T-cell (primary cell): ENCODE measurements around the gene NYNRIN. TPM values are rescaled to one million over a fixed set of nuclear protein-coding genes. Genes with fewer than 3 reads are reported as not detected.

ENCODE experiments used
- ATAC-seq, 4 experiments: fragments of 200-7000 bp in 3 of 4; fragments of 150-1000 bp in 1 of 4; cut with Tn5 transposase; replicated peaks in 1 of 4; 1 replicate in 3 of 4; 2 replicates in 1 of 4; pipeline ENCODE4 v1.10.0; 2021; ENCODE audit warnings: moderate library complexity in 3 of 4, mild to moderate bottlenecking in 2 of 4, moderate number of reproducible peaks in 1 of 4
- CTCF ChIA-PET, 2 donors: fragments of 300-600 bp; sonication (Branson Sonifier 250); formaldehyde crosslinking; loops; one replicate each; lab custom pipeline; 2022; ENCODE audit warnings: antibody characterized with exemption in 2 of 2; lab: Charles Lee
- POLR2A ChIA-PET, 2 donors: fragments of 300-600 bp; sonication (Branson Sonifier 250); formaldehyde crosslinking; loops; one replicate each; lab custom pipeline; 2022; ENCODE audit warnings: antibody characterized with exemption in 2 of 2; lab: Charles Lee
- DNase-seq, 35 experiments: peaks; one replicate each; pipeline versions ENCODE4 v3.0.0 to v3.0.0-alpha.2; 2013 to 2023
- H3K27ac ChIP-seq: one replicate; pipeline ENCODE4 v1.5.1; 2013; ENCODE audit warnings: low read length
- H3K27me3 ChIP-seq, 2 experiments: replicated peaks in 1 of 2; 1 replicate in 1 of 2; 2 replicates in 1 of 2; pipeline versions ENCODE4 v1.6.1 to v1.7.0; 2013; ENCODE audit warnings: low read length in 1 of 2, mixed read lengths in 1 of 2; ENCODE audit not compliant: control insufficient read depth in 2 of 2, insufficient read depth in 2 of 2; ENCODE audit errors: extremely low read depth in 1 of 2
- H3K36me3 ChIP-seq, 2 donors: 1 replicate in 1 of 2; 2 replicates in 1 of 2; pipeline versions ENCODE4 v1.6.1 to v1.7.0; 2013; ENCODE audit warnings: low read length in 1 of 2; ENCODE audit not compliant: control insufficient read depth in 2 of 2, insufficient read depth in 1 of 2; ENCODE audit errors: extremely low read depth in 1 of 2
- H3K4me1 ChIP-seq, 2 experiments: 1 replicate in 1 of 2; 2 replicates in 1 of 2; pipeline versions ENCODE4 v1.6.1 to v1.7.0; 2013; ENCODE audit warnings: low read length in 2 of 2, mixed read lengths in 1 of 2; ENCODE audit not compliant: insufficient read depth in 2 of 2, control insufficient read depth in 1 of 2; ENCODE audit errors: extremely low read depth in 1 of 2
- H3K4me3 ChIP-seq, 2 donors: 1 replicate in 1 of 2; 2 replicates in 1 of 2; pipeline versions ENCODE4 v1.5.1 to v1.7.0; 2013; ENCODE audit warnings: mild to moderate bottlenecking in 2 of 2, low read length in 1 of 2, moderate library complexity in 1 of 2; ENCODE audit not compliant: control insufficient read depth in 1 of 2; ENCODE audit errors: extremely low read depth in 1 of 2
- H3K9me3 ChIP-seq: 2 replicates; pipeline ENCODE4 v1.7.0; 2013
- H3K27ac Mint-ChIP-seq, 2 donors: one replicate each; pipeline ENCODE4 v1.8.0; 2020 to 2021; ENCODE audit warnings: mild to moderate bottlenecking in 2 of 2, mixed read lengths in 2 of 2
- H3K27me3 Mint-ChIP-seq, 2 donors: one replicate each; pipeline ENCODE4 v1.8.0; 2021 to 2022; ENCODE audit warnings: mixed read lengths in 2 of 2
- H3K36me3 Mint-ChIP-seq: one replicate; pipeline ENCODE4 v1.8.0; 2021; ENCODE audit warnings: mixed read lengths
- H3K4me1 Mint-ChIP-seq, 3 donors: one replicate each; pipeline ENCODE4 v1.8.0; 2020 to 2022; ENCODE audit warnings: mixed read lengths in 3 of 3, mild to moderate bottlenecking in 1 of 3
- H3K4me3 Mint-ChIP-seq, 3 donors: one replicate each; pipeline ENCODE4 v1.8.0; 2020 to 2022; ENCODE audit warnings: mild to moderate bottlenecking in 3 of 3, mixed read lengths in 3 of 3, moderate library complexity in 3 of 3
- H3K9me3 Mint-ChIP-seq, 3 donors: one replicate each; pipeline ENCODE4 v1.8.0; 2020 to 2022; ENCODE audit warnings: mixed read lengths in 3 of 3
- whole genome bisulfite sequencing: methylation state at CpG from one replicate; pipeline ENCODE4 v1.1.5; 2013; ENCODE audit warnings: missing lambda C conversion rate; ENCODE audit not compliant: insufficient coverage; 5-methylcytosine and 5-hydroxymethylcytosine counted together
- total RNA-seq, 35 experiments: library from RNA in 6 of 35; stranded (reverse) in 6 of 35; fragments of 120-200 nt in 1 of 35; gene quantifications; one replicate each; pipeline versions ENCODE4 v1.2.1 to v1.2.4 and lab custom pipeline; 2013 to 2026

The NYNRIN gene
- total RNA-seq, 5 donors from 2014 or later (not counting 1 experiment from before 2014, with no cell fraction given) = 0.28 to 0.95 (median 0.61) TPM

- no peaks in the 10 kb centered on the region for H3K36me3 Mint-ChIP-seq
- POLR2A ChIA-PET = no interaction called here
- no peaks in the 10 kb centered on the region for H3K4me1 ChIP-seq
Measured at GRCh38 chr14:24414732-24415420, 16.1 kb downstream of the NYNRIN start.

GRCh38 chr14:24415421-24416253, 16.8 kb downstream of the NYNRIN start:
- H3K36me3 ChIP-seq = no peaks in the 10 kb centered on the region
- CTCF ChIA-PET = no interaction called here
- 85% methylated on average over 15 of the region's 25 CpGs for WGBS
- H3K9me3 ChIP-seq = no peaks in the 10 kb centered on the region
- Mint-ChIP-seq H3K9me3 (no peaks in the 10 kb centered on the region), H3K27ac (no peak overlapping the region), H3K27me3 (peaks cover 5 to 9% of the 10 kb centered on the region in 2 donors), H3K36me3 (no peaks in the 10 kb centered on the region), H3K4me1 (no peaks in the 10 kb centered on the region), H3K4me3 (no peak overlapping the region)
- peaks cover 0 to 31% of the 10 kb centered on the region in 2 experiments for H3K27me3 ChIP-seq
- no peak overlapping the region for H3K27ac ChIP-seq
- no peak overlapping the region for H3K4me3 ChIP-seq
- POLR2A ChIA-PET = no interaction called here
- ATAC-seq (no peak), DNase-seq (no peak)
- no peaks in the 10 kb centered on the region for H3K4me1 ChIP-seq

More at GRCh38 chr14:24414732-24415420, 16.1 kb downstream of the NYNRIN start:
- H3K4me1 Mint-ChIP-seq = no peaks in the 10 kb centered on the region
- ATAC-seq = no peak
- no peak overlapping the region for H3K4me3 Mint-ChIP-seq
- H3K9me3 Mint-ChIP-seq = no peaks in the 10 kb centered on the region
- Histone ChIP-seq H3K27me3 (peaks cover 0 to 37% of the 10 kb centered on the region in 2 experiments), H3K9me3 (no peaks in the 10 kb centered on the region), H3K4me3 (no peak overlapping the region), H3K36me3 (no peaks in the 10 kb centered on the region), H3K27ac (no peak overlapping the region)
- 81% methylated on average over 10 of the region's 15 CpGs for WGBS
- H3K27me3 Mint-ChIP-seq = peaks cover 5 to 8% of the 10 kb centered on the region in 2 donors
- no peak for DNase-seq
- CTCF ChIA-PET = interaction anchor here (1.2 to 1.3 kb wide), 2 partner anchors 16 to 17 kb away, joined by 3 to 4 read pairs; no protein-coding TSS in a partner anchor
- H3K27ac Mint-ChIP-seq = no peak overlapping the region

GRCh38 chr14:24416254-24416931, 17.6 kb downstream of the NYNRIN start:
- H3K9me3 ChIP-seq = no peaks in the 10 kb centered on the region
- no peak overlapping the region for H3K27ac ChIP-seq

GRCh38 chr14:24416932-24417619, 18.3 kb downstream of the NYNRIN start:
- ATAC-seq (no peak), DNase-seq (no peak)
- Mint-ChIP-seq H3K4me1 (no peaks in the 10 kb centered on the region), H3K36me3 (no peaks in the 10 kb centered on the region), H3K27me3 (peaks cover 5 to 9% of the 10 kb centered on the region in 2 donors), H3K4me3 (no peak overlapping the region), H3K9me3 (no peaks in the 10 kb centered on the region), H3K27ac (no peak overlapping the region)
- no peak overlapping the region for H3K4me3 ChIP-seq
- no peak overlapping the region for H3K27ac ChIP-seq
- CTCF ChIA-PET = interaction anchor here in 1 of 2 donors (0.6 kb wide), 1 partner anchor 46 kb away, joined by 4 read pairs; no protein-coding TSS in a partner anchor
- POLR2A ChIA-PET = no interaction called here
- no peaks in the 10 kb centered on the region for H3K9me3 ChIP-seq
- H3K36me3 ChIP-seq = no peaks in the 10 kb centered on the region
- H3K27me3 ChIP-seq = peaks cover 0 to 28% of the 10 kb centered on the region in 2 experiments
- WGBS = 78% methylated on average over 16 of the region's 16 CpGs
- no peaks in the 10 kb centered on the region for H3K4me1 ChIP-seq

More at GRCh38 chr14:24416254-24416931, 17.6 kb downstream of the NYNRIN start:
- no peak overlapping the region for H3K27ac Mint-ChIP-seq
- Histone ChIP-seq H3K4me3 (no peak overlapping the region), H3K4me1 (no peaks in the 10 kb centered on the region), H3K27me3 (peaks cover 0 to 31% of the 10 kb centered on the region in 2 experiments), H3K36me3 (no peaks in the 10 kb centered on the region)
- no peak overlapping the region for H3K4me3 Mint-ChIP-seq
- ChIA-PET POLR2A (no interaction called here), CTCF (interaction anchor here in 1 of 2 donors (0.6 kb wide), 1 partner anchor 46 kb away, joined by 4 read pairs; no protein-coding TSS in a partner anchor)
- 69% methylated on average over 14 of the region's 19 CpGs for WGBS
- ATAC-seq (no peak), DNase-seq (no peak)
- H3K4me1 Mint-ChIP-seq = no peaks in the 10 kb centered on the region
- no peaks in the 10 kb centered on the region for H3K36me3 Mint-ChIP-seq
- no peaks in the 10 kb centered on the region for H3K9me3 Mint-ChIP-seq
- H3K27me3 Mint-ChIP-seq = peaks cover 5 to 9% of the 10 kb centered on the region in 2 donors

GRCh38 chr14:24417832-24418491, 19.2 kb downstream of the NYNRIN start:
- ATAC-seq (no peak), DNase-seq (no peak)
- CTCF ChIA-PET = interaction anchor here in 1 of 2 donors (0.6 kb wide), 1 partner anchor 82 kb away, joined by 7 read pairs; no protein-coding TSS in a partner anchor
- H3K36me3 ChIP-seq = no peaks in the 10 kb centered on the region
- Mint-ChIP-seq H3K36me3 (no peaks in the 10 kb centered on the region), H3K9me3 (no peaks in the 10 kb centered on the region), H3K4me1 (no peaks in the 10 kb centered on the region), H3K27me3 (peaks cover 5 to 9% of the 10 kb centered on the region in 2 donors), H3K27ac (no peak overlapping the region), H3K4me3 (no peak overlapping the region)
- no peaks in the 10 kb centered on the region for H3K9me3 ChIP-seq
- H3K27ac ChIP-seq = no peak overlapping the region
- no peak overlapping the region for H3K4me3 ChIP-seq
- POLR2A ChIA-PET = no interaction called here
- H3K27me3 ChIP-seq = peaks cover 0 to 31% of the 10 kb centered on the region in 2 experiments
- WGBS = 82% methylated on average over 5 of the region's 6 CpGs
- peaks cover 2 to 4% of the 10 kb centered on the region in 2 experiments for H3K4me1 ChIP-seq
